ENCODE measurements around the gene IQGAP3.
"Not testable (repeated sequence)": the region's sequence is repeated elsewhere in the genome, so short reads cannot be mapped to it uniquely, and the experiment has no call there.

IQGAP3 gene, protein sequence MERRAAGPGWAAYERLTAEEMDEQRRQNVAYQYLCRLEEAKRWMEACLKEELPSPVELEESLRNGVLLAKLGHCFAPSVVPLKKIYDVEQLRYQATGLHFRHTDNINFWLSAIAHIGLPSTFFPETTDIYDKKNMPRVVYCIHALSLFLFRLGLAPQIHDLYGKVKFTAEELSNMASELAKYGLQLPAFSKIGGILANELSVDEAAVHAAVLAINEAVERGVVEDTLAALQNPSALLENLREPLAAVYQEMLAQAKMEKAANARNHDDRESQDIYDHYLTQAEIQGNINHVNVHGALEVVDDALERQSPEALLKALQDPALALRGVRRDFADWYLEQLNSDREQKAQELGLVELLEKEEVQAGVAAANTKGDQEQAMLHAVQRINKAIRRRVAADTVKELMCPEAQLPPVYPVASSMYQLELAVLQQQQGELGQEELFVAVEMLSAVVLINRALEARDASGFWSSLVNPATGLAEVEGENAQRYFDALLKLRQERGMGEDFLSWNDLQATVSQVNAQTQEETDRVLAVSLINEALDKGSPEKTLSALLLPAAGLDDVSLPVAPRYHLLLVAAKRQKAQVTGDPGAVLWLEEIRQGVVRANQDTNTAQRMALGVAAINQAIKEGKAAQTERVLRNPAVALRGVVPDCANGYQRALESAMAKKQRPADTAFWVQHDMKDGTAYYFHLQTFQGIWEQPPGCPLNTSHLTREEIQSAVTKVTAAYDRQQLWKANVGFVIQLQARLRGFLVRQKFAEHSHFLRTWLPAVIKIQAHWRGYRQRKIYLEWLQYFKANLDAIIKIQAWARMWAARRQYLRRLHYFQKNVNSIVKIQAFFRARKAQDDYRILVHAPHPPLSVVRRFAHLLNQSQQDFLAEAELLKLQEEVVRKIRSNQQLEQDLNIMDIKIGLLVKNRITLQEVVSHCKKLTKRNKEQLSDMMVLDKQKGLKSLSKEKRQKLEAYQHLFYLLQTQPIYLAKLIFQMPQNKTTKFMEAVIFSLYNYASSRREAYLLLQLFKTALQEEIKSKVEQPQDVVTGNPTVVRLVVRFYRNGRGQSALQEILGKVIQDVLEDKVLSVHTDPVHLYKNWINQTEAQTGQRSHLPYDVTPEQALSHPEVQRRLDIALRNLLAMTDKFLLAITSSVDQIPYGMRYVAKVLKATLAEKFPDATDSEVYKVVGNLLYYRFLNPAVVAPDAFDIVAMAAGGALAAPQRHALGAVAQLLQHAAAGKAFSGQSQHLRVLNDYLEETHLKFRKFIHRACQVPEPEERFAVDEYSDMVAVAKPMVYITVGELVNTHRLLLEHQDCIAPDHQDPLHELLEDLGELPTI (N-terminal part only)

DNA sequence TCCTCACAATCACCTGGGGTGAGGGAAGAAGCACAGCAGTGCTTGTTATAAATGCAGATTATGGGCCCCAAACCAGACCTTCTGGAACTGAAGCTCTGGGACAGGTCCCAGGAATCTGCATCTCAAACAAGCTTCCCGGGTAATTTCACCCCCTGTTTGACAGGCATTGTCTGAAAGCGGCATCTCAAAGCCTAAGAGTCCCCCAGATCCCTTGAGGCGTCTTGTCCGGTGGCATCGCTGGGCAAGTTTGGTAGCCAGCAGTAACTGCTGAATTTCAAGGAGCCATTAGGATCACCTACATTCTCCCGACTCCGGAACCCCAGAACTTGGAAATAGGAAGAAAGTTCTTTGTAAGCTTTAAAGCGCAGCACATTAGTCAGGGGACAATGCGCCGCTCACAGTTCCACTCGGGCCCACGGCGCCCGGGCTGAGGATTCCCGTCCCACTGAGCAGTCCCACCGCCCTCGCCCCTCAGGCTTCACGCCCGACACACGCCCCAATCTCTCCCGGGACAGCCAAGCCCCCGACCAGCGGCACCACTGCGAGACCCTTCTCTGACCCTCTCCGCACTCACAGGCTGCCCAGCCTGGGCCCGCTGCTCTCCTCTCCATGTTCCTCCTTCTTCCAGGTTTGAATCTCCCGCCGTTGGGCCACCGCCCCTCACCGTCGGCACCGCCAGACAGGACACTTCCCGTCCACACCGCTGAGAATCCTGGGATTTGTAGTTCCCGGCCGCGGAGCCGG lies at the start of gene IQGAP3:
TSS of gene IQGAP3 (minus strand) at position 647 of the 744 bp plus-strand sequence. CDS start at position 611, 36 bp downstream.
- DNase-seq: peak; percentile 93

DNA sequence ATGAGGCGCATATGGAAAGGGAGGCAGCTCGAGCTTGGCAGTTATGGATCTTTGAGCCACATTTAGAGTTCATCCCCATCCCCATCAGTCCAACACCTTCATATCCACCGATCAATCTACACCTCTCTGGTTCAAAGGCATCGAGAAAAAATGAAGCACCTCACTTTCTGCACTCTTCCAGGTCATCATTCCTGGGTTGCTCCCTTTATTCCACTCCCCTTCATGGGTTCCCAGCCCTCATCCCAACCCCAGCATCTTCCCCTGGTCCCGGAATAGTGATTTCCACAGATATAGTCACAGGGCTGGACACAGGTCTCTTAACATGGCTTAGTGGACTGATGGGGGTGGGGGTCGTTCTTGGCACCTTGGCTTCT lies 47.2 kb upstream of the IQGAP3 start:
- DNase-seq: no peak

DNA sequence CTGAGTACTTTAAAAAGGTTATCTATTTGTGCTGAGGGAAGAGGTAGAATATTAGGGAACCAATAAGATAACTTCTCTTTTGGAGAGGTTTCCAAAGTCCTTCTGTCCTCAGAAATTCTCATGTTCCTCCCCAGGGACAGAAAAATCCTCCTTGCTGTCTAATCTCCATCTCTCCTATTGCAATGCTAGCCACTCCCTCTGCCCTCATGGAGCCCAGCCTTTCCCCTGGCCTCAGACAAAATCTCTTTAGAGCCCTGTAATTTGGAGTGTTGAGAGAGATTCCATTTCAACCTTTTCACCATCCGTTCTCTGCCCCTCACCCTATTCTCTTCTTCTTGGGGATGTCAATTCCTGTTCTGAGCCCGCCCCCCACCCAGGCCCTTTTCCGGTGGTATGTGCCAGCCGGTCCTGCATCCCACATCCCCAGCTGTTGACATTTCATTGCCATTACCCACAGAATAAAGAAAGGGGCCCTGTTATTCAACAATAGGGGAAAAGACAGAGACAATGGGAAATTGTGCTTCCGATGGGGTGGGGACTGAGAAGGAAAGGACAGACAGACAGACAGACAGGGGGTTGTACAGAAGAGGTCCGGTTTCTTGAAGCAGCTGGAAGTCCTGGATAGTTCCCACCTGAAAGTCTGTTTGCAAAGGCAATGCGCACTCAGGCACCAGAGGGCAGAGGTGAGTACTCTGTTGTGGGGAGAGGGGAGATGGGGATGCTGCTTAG lies 46.7 kb upstream of the IQGAP3 start, which contains the start of gene HAPLN2:
TSS of gene HAPLN2 (plus strand) at position 563 of the 729 bp plus-strand sequence. CDS start 4,076 bp downstream, outside the sequence.
- peak; percentile 63 for DNase-seq

DNA sequence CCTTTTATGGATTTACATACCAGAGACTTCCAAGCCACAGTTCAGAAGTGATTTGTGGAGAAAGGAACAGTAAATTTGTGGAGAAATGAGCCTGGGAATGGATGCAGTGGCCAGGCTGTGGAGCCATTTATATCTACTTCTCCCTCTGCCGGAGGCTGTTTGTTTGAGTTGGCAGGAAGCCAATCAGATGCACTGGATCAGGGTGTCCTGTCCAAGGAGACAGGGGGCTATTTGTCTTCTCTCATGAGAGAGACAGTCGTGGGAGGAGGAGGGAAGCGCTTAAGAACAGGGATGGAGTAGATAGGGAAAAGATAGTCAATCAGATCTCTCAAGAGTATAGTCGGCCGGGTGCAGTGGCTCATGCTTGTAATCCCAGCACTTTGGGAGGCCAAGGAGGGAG lies 44.1 kb upstream of the IQGAP3 start:
- DNase-seq: no peak

DNA sequence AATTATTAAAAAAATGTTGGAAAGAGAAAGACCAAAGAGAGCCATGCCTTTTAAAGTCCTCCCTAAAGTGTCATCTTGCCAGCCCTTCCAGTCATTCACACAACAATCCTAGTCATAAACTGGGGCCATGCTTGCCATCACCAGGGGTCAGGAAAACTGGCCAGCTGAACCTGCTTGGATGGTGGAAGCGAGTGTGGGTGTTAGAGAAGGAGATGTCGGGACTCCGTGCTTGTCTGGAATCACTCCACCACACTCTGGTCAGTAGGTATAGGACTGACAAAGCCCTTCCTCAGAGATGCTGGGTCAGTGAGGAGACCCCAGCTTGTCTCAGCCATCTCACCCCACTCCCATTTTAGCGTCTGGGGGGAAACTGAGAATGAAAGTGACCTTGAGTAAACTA lies 43.6 kb upstream of the IQGAP3 start:
- DNase-seq: no peak

DNA sequence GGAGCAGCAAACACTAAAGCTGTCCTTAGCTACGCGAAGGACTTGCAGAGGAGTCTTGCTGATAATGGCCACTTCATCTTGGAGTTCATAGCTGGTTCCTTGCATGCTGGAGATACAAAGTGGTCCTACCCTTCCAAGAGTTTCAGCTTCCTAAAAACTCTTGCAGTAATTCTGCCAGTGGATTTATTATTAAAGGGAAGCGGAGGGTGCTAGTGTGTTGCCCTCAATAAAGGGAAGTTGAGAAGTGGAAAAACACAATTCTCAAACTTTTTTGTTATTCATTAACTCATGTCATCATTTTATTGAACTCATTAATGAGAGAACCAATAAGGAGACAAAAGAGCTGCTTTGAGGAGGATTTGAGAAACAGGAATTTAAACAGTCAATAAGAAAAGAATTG lies 40.3 kb upstream of the IQGAP3 start:
- no peak for DNase-seq

DNA sequence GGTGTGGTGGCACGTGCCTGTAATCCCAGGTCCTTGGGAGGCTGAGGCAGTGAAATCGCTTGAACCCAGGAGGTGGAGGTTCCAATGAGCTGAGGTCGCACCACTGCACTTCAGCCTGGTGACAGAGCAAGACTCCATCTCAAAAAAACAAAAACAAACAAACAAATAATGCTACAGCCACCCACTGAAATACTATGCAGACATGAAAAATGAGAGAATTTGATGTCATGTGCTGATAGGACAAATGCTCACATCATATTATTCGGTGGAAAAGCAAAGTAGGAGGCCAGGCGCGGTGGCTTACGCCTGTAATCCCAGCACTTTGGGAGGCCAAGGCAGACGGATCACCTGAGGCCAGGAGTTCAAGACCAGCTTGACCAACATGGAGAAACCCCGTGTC lies 37.7 kb upstream of the IQGAP3 start:
- not testable (repeated sequence) for DNase-seq

DNA sequence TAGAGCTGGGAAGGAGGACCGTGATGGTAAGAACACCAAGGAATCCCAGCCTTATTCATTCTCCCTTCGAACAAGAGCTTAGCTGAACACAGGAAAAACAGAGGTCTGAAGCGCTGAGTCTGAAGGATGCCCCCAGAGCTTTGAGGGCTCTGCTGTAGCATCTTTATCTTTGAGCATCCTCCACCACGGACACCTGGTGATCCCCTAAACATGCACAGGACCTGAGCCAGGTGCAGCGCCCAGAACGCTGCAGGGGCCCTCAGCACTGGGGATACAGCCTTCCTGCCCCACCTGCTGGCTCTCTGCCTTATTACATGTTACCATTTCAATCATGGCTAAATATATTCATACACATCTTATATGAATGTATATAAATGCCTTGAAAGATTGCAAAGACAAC lies 36.6 kb upstream of the IQGAP3 start:
- peak; percentile 81 for DNase-seq

DNA sequence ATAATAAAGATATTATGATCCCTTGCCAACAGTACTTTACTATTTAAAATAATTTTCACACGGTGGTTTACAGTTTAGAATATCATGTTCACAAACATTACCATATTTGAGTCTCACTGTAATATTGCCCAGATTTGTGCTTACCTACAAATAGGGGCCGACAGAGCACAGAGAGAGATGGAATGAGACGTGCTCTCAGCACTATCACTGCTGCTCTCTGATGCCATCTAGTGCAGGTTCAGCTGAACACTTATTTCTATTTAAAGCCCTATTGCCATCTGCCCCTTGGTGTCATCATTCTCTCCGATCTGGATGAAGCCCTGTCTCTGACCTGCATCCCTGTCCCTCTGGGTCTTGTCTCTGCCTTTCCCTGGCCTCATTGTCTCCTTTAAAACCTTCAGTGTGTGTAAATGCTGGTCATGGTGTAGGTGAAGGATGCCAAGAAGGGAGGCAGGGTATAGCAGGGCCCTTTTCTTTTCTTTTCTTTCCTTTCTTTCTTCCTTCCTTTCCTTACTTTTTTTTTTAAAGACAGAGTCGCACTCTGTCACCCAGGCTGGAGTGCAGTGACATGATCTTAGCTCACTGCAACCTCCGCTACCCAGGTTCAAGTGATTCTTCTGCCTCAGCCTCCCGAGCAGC lies 35.8 kb upstream of the IQGAP3 start:
- DNase-seq: peak; percentile 86

DNA sequence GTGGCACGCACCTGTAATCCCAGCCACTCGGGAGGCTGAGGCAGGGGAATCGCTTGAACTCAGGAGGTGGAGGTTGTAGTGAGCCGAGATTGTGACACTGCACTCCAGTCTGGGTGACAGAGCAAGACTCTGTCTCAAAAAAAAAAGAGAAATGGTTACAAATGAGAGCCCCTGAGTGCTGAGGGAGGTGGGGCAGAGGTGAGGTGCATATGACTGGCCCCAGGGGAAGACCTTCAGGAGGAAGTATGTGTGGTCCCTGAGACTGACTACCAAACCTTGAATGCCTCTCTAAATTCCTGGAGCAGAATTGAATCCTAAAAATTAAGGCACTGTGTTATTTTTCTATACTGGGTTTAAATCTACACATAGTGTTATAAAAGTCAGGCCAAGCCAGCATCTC lies 35.0 kb upstream of the IQGAP3 start:
- DNase-seq: not testable (repeated sequence)

DNA sequence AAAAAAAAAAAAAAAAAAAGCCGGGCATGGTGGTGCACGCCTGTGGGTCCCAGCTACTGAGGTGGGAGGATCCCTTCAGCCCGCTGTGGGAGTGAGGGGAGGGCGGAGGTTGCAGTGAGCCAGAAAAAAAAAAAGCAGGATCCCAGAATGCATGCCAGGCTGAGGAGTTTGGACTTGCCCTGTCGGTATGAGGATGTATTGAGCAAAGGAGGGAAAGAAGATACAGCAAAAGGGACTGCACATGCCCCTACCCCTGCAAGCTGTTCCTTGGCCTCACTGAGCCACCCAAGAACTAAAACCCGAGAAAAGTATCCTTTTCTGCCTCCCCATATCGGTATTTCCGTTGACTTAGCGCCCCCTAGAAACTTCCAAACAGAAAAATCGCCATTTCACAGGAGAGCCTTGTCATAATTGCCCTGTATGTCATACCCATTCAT lies 30.2 kb upstream of the IQGAP3 start:
- peak; percentile 66 for DNase-seq

DNA sequence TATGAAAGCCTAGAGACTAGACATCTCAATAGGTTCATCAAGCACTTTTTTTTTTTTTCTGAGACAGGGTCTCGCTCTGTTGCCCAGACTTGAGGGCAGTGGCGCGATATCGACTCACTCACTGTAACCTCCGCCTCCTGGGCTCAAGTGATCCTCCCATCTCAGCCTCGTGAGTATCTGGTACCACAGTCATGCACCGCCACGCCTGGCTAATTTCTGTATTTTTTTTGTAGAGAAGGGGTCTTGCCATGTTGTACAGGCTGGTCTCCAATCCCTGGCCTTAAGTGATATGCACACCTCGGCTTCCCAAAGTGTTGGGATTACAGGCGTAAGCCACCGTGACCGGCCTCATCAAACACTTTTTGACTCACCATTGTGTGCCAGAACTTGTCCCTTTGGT lies 29.5 kb upstream of the IQGAP3 start:
- DNase-seq: peak; percentile 31

DNA sequence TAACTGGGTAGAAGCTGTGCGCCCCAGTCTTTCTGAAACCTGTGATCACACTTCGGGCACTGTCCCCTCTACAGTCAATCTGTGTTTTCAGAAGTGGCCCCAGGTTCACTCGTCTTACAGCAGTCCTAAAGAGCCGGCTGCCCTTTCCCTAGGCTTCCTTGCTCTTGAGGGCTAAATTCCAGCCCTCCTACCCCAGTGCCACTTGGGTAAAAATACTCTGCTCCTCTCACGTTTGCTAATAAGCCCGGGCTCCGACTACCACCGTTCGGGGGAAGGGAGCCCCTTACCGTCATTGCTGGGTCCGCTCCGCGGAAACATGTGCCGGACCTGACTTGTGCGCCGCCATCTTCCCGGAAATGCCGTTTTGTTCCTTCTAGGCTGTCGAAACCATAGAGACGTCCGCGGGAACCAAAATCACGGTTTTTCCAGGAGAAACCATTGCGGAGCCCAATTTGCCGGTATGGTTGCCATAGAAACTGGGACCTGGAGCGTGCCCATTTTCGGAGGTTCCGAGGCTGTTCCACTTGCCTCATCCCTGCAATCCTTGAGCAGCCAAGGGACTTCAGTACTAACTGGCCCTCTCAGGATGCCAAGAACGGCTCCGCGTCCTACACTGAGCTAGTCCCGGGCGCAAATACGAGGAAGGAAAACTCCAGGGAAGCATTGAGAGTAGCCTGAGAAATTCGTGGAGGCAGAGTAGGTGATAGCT lies 28.9 kb upstream of the IQGAP3 start, which contains the start of gene GPATCH4:
TSS of gene GPATCH4 (minus strand) at position 358 of the 709 bp plus-strand sequence.
- peak; percentile 85 for DNase-seq

DNA sequence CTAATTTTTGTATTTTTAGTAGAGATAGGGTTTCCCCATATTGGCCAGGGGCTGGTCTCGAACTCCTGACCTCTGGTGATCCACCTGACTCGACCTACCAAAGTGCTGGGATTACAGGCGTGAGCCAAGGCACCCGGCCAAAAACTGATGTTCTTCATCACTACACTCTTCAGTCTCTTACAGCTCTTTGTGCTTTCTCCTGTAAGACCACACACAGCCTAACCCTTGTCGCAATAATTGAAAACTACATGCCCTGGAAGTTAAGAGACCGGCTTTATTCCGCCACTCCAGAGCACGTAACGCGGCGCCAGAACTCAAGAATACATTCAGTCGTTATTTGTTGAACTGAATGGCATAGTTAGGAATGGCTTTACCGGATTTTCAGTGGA lies 28.4 kb upstream of the IQGAP3 start:
- peak; percentile 37 for DNase-seq

DNA sequence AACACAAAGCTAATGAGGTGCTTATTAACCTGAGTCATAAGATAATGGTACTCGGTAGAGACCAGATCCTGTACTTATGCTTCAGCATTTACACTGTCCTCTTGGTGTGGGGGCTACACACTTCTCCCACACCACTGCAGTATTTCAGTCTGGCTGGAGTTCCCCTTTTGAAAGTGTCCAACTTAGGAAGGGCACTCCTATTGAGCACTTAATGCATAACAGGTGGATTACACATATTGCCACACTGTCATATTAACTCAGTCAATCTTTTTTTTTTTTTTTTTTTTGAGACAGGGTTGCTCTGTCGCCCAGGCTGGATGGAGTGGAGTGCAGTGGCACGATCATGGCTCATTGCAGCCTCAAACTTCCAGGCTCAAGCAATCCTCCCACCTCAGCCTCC lies 27.4 kb upstream of the IQGAP3 start:
- DNase-seq: peak; percentile 76

DNA sequence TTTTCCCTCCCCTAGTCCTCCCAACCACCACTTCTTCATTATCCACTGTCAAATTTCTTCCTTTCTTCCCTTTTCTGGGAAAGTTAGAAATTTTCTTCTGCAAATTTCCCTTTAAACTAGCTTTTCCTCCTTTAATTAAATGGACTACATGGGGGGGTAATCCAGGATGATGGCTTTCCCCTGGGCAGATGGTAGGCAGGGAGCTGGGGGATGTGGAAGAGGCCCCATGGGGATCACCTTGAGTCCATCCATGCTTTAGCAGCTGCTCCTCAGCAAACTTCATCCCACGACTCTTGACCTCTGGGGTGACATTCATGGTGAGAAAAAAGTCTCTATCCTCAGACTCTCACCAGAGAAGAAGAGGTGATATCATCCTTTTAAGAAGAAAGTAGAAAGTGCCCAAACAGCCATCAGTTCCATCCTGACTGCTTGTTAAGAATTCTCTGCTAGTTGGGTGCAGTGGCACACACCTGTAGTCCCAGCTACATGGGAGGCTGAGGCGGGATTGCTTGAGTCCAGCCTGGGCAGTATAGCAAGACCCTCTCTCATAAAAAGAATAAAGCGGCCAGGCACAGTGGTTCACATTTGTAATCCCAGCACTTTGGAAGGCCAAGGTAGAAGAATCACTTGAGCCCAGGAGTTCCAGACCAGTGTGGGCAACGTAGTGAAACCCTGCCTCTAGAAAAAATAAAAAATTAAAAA lies 26.5 kb upstream of the IQGAP3 start:
- DNase-seq: no peak

DNA sequence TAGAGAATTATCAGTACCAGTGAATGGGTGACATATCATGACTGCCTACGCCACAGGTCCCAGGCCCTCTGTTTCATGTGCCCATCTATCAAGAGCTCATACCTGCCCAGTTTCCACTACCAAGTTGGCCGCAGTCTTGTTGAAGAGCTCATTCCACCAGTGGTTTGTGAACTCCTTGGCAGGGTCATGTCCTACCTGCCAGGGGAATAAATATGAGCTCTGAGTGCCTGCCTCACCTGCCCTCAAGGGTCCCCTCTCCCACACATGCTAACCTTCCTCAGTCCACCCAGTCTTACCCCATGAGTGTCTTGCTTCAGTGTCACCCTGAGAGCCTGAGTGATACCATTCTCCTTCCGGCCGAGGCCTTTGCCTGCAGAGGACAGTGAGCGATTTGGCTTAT lies 25.8 kb upstream of the IQGAP3 start:
- DNase-seq: no peak

DNA sequence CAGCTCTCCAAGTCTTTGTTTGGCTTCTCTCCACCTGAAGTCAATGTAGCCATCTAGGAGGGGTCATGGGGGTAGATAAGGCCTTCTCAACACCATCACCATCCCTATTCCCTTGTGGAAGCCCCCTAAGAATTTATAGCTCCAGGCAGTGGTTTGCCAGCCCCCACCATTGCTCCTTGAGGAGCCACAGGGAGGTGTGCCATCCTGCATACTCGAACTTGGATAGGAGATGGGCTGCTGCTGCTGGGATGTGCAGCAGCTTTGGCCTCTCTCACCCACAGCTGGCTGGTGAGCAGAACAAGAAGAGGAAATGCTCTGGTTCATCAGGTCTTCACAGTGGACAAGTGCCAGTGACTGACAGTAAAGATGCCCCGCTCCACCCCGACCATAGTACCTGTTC lies 24.1 kb upstream of the IQGAP3 start:
- no peak for DNase-seq

DNA sequence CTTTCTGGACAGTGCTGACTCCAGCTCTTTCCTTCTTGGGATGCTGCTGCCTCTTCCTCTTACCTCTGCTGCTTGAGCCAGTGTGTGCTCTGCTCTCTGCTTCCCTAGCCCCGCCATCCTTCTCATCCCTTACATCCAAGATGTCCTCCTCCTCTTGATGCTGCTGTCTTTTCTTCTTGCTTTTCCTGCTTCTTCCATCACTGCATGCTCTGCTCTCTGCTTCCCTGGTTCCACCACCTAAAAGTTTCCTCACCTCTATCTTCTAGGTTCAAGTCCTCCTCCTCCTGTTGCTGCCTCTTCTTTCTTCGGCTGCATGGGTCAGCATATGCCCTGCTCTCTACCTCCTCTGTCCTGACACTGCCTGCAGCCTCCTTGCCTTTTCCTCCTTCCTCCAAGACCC lies 22.7 kb upstream of the IQGAP3 start:
- no peak for DNase-seq
